Panc1 (cell line): Measurements from ENCODE around the gene IL2RA. TPM values are rescaled to one million over a fixed set of nuclear protein-coding genes. Genes with fewer than 3 reads are reported as not detected.
A peak's percentile ranks its signal among the peaks of the same experiment; 100 is the strongest.

Source experiments
- ATAC-seq: fragments of 200-7000 bp; cut with Tn5 transposase; 2 replicates; pipeline ENCODE4 v1.9.1; 2020; ENCODE audit warnings: mild to moderate bottlenecking, moderate library complexity
- BruUV-seq: library from RNA; stranded (reverse); fragments of 400-500 nt; replicated peaks from 2 replicates; lab custom pipeline; 2021; lab: Mats Ljungman, UMichigan
- CTCF ChIA-PET: fragments of 300-600 bp; sonication (Branson Sonifier 250); formaldehyde crosslinking; loops from one replicate; lab custom pipeline; 2022; ENCODE audit warnings: antibody characterized with exemption; lab: Charles Lee
- POLR2A ChIA-PET: fragments of 300-600 bp; sonication (Branson Sonifier 250); formaldehyde crosslinking; loops from one replicate; lab custom pipeline; 2022; ENCODE audit warnings: antibody characterized with exemption; lab: Charles Lee
- DNase-seq: peaks from one replicate; pipeline ENCODE4 v3.0.0-alpha.2; 2010; ENCODE audit warnings: low read depth, low spot score
- H3K27ac ChIP-seq: 2 replicates; pipeline ENCODE4 v1.5.1; 2011; ENCODE audit warnings: mild to moderate bottlenecking, low read length, inconsistent platforms
- H3K27me3 ChIP-seq: fragments of 200-500 bp; sonication (Bioruptor generic); 2 replicates; pipeline ENCODE4 v1.6.0; 2014; ENCODE audit warnings: low read length, inconsistent platforms; ENCODE audit not compliant: control insufficient read depth, insufficient read depth
- H3K36me3 ChIP-seq: fragments of 200-500 bp; sonication (Bioruptor generic); 2 replicates; pipeline ENCODE4 v1.5.1; 2014; ENCODE audit warnings: inconsistent platforms, mild to moderate bottlenecking, low read length, moderate library complexity; ENCODE audit not compliant: control insufficient read depth, insufficient read depth
- H3K4me1 ChIP-seq: 2 replicates; pipeline ENCODE4 v1.5.1; 2011; ENCODE audit warnings: inconsistent platforms, mild to moderate bottlenecking, low read length, moderate library complexity; ENCODE audit not compliant: control insufficient read depth, insufficient read depth
- H3K4me3 ChIP-seq, 2 experiments: 2 replicates each; pipeline ENCODE4 v1.5.1; 2011 to 2012; ENCODE audit warnings: low read depth in 2 of 2, low read length in 2 of 2, mild to moderate bottlenecking in 2 of 2, inconsistent platforms in 1 of 2, moderate library complexity in 1 of 2
- H3K9me3 ChIP-seq: fragments of 200-500 bp; sonication (Bioruptor generic); 2 replicates; pipeline ENCODE4 v1.5.1; 2014; ENCODE audit warnings: low read depth, mild to moderate bottlenecking, inconsistent platforms, low read length, moderate library complexity; ENCODE audit not compliant: control insufficient read depth, insufficient read depth
- CTCF ChIP-seq: fragments of 450-650 bp; IDR thresholded peaks from 2 replicates; pipeline ENCODE4 v1.5.1; 2017; ENCODE audit warnings: mild to moderate bottlenecking
- POLR2AphosphoS5 ChIP-seq: IDR thresholded peaks from 2 replicates; pipeline ENCODE4 v1.6.1; 2012; ENCODE audit warnings: mild to moderate bottlenecking, low read depth, low read length, moderate library complexity
- SIN3A ChIP-seq: IDR thresholded peaks from 2 replicates; pipeline ENCODE4 v1.6.1; 2012; ENCODE audit warnings: low read depth, mild to moderate bottlenecking, low read length, moderate library complexity, borderline replicate concordance; ENCODE audit not compliant: insufficient read depth
- TCF7L2 ChIP-seq: IDR thresholded peaks from 2 replicates; pipeline ENCODE4 v1.6.1; 2011; ENCODE audit warnings: mild to moderate bottlenecking, low read depth, low read length, inconsistent platforms
- in situ Hi-C: cut with HindIII; loops from 2 replicates; pipeline ENCODE4 v1.10.0; 2016; ENCODE audit warnings: low sequenced_read_pairs, low pct_unique_long_range_greater_than_20kb
- intact Hi-C: fragments of 100-400 bp; cut with micrococcal nuclease; formaldehyde crosslinking; loops from one replicate; pipeline ENCODE4 v1.10.0; 2022; ENCODE audit not compliant: unreplicated experiment
- total RNA-seq: library from RNA; stranded (reverse); gene quantifications from one replicate; pipeline ENCODE4 v1.2.1, GENCODE V29; 2021; ENCODE audit not compliant: unreplicated experiment
- TF ChIP-seq, protein P1 (sequence below), 2 experiments: IDR thresholded peaks; 2 replicates each; pipeline ENCODE4 v1.6.1; 2011 to 2012; ENCODE audit warnings: low read depth in 2 of 2, control low read depth in 1 of 2, low read length in 1 of 2, mild to moderate bottlenecking in 1 of 2, moderate library complexity in 1 of 2; ENCODE audit not compliant: insufficient read depth in 1 of 2

The IL2RA gene
- total RNA-seq, 1 experiment from 2014 or later = 0.33 TPM

DNA sequence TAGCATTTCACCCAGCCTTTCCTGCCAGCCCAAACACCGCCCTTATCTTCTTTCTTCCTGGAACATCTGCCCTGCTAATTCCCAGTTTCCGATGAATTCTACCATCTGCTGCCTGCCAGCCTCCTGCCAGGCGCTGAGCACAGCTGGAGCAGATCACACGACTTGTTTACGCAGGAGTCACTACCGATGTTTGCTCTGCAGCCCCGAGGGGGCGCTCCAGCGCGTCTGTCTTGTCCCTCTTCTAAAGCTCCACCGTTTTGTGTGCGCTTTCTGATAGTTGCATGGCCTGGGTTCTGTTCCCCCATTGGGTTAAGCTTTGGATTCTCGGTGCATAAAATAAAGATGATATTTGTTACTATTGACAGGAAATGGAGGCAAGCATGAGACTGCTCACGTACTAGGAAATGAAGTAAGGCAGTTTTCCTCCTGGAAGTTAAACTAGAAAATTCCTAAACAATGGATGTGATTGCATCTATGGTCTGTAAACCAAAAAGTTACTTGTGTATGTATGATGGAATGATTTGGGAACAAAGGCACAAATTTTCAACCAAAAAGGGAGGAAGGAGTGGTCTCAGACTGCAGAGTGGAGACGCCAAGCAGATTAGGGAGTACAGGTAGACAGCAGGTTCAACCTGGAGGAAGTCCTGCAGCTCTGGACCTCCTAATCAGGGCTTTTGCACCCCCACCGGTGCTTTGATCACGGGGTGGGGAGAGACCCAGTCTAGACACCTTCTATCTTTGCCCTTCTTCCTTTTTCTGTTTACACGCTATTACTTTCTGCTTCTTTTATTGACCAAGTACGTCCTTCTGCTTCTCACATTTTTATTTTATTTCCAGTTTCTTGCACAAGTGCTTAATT, 24.4 kb upstream of the IL2RA start:
- peak; percentile 53 for DNase-seq
- Histone ChIP-seq H3K4me3 (peak overlapping the region in 1 of 2 experiments; percentile 17; a peak in 2 of 4 replicates), H3K27ac (no peak overlapping the region), H3K9me3 (no peaks in the 10 kb centered on the region), H3K36me3 (peaks cover 4% of the 10 kb centered on the region; the same call in 1 of the 2 replicates), H3K27me3 (peaks cover 3% of the 10 kb centered on the region; the same call in 1 of the 2 replicates), H3K4me1 (peaks cover 15% of the 10 kb centered on the region)
- ChIA-PET CTCF (interaction anchor here (1.1 kb wide), 1 partner anchor 35 kb away, joined by 3 read pairs; no protein-coding TSS in a partner anchor), POLR2A (no interaction called here)
- in situ Hi-C loops = no loop called here
- ATAC-seq = peak; percentile 82
- TF ChIP-seq SIN3A (no peak), CTCF (peak; percentile 92)
- intact Hi-C loops = loop anchor here (2.0 kb wide), 1 partner anchor 138 kb away; no protein-coding TSS in a partner anchor
- no TSS peak for BruUV-seq

DNA sequence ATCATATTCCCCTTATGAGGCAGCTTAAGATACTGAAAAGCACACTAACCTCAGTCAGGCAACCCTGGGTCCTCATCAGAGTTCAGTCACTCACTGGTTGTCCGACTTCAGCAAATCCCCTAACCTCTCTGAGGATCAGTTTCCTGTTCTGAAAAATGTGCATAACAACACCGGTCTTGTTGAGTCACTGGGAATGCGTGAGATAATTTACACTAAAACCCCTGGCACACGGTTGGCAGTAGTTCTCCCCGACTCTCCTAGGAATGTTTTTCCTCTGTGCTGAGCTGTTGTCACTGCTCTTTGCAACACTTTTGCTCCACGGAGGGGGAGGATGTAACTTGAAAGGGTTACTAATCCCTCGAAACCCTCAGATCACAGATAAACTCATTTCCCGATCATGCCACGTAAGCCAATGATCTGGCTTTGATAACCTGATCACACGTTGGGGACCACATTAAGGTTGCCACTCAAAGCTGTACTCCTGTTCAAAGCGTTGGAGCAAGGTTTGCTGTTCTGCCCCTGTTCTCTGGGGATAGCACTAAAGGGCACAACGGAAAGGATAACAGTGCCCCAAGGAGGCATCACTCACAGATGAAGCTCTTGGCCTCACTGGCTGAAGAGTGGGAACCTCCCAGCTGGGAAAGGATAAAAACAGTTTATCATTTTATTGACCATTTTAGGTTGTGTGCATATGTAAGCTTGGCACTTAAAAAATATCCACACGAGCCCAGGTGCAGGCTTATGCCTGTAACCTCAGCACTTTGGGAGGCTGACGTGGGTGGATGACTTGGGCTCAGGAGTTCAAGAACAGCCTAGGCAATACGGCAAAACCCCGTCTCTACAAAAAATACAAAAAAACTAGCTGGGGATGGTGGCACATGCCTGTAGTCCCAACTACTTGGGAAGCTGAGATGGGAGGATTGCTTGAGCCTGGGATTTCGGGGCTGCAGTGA, 21.6 kb upstream of the IL2RA start:
- in situ Hi-C loops (no loop called here), intact Hi-C loops (no loop called here)
- CTCF ChIA-PET = no interaction called here
- peaks cover 3% of the 10 kb centered on the region; the same call in 1 of the 2 replicates for H3K27me3 ChIP-seq
- POLR2A ChIA-PET = no interaction called here
- H3K4me1 ChIP-seq = 0 out of 2 replicates have a peak, but pooled peaks cover 5% of the 10 kb centered on the region
- no TSS peak for BruUV-seq
- H3K9me3 ChIP-seq = no peaks in the 10 kb centered on the region
- TF ChIP-seq, protein P1, sequence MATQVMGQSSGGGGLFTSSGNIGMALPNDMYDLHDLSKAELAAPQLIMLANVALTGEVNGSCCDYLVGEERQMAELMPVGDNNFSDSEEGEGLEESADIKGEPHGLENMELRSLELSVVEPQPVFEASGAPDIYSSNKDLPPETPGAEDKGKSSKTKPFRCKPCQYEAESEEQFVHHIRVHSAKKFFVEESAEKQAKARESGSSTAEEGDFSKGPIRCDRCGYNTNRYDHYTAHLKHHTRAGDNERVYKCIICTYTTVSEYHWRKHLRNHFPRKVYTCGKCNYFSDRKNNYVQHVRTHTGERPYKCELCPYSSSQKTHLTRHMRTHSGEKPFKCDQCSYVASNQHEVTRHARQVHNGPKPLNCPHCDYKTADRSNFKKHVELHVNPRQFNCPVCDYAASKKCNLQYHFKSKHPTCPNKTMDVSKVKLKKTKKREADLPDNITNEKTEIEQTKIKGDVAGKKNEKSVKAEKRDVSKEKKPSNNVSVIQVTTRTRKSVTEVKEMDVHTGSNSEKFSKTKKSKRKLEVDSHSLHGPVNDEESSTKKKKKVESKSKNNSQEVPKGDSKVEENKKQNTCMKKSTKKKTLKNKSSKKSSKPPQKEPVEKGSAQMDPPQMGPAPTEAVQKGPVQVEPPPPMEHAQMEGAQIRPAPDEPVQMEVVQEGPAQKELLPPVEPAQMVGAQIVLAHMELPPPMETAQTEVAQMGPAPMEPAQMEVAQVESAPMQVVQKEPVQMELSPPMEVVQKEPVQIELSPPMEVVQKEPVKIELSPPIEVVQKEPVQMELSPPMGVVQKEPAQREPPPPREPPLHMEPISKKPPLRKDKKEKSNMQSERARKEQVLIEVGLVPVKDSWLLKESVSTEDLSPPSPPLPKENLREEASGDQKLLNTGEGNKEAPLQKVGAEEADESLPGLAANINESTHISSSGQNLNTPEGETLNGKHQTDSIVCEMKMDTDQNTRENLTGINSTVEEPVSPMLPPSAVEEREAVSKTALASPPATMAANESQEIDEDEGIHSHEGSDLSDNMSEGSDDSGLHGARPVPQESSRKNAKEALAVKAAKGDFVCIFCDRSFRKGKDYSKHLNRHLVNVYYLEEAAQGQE (IDR thresholded peaks at IDR 0.05; ENCODE audit: insufficient read depth in 1 of 2, low read depth in 2 of 2, low read length in 1 of 2) = no peak
- TF ChIP-seq POLR2AphosphoS5 (no peak), SIN3A (no peak), TCF7L2 (no peak), CTCF (no peak)
- H3K36me3 ChIP-seq = no peaks in the 10 kb centered on the region
- no peak overlapping the region for H3K27ac ChIP-seq
- ATAC-seq (no peak), DNase-seq (no peak)
- no peak overlapping the region for H3K4me3 ChIP-seq
